Measurements from ENCODE around the gene DAPK3.

GRCh38 chr19:3990815-3991117, 19.9 kb upstream of the DAPK3 start:
- TF ChIP-seq CTCF (IDR thresholded peaks at IDR 0.05): no peak
- no peak for TF ChIP-seq POLR2AphosphoS5 (IDR thresholded peaks at IDR 0.05)
- TF ChIP-seq POLR2A (IDR thresholded peaks at IDR 0.05): no peak
- TF ChIP-seq EP300 (IDR thresholded peaks at IDR 0.05): no peak

All from gastroesophageal sphincter (tissue), 3 donors.